Measurements from ENCODE around the gene CCDC80. TPM values are rescaled to one million over a fixed set of nuclear protein-coding genes. Genes with fewer than 3 reads are reported as not detected.

The CCDC80 gene
- total RNA-seq, 6 experiments from 2014 or later, result 326 to 388 (median 358) TPM

DNA sequence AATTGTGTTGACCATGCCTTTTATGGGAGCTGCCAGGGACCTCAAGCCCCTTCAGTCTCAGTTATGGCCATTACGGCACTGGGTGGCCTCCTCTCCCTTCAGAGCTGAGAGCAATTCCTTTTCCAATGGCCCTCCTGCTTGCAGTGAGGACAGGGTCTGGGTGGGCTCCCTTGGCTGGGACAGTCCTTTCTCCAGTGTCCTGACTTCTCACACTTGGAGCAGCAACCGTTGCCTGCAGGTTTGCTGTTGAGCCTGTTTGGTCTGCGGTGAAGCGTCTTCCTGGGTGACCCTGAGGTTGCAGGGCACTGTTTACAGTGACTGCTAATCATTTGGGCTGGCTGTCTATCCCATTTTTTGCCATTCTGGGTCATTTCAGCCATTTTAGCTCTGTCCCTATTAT, 3.5 kb upstream of the CCDC80 start:
- H3K36me3 Mint-ChIP-seq (ENCODE audit: low read depth), result peaks cover 9% of the 10 kb centered on the region
- peaks cover 37% of the 10 kb centered on the region for H3K4me1 Mint-ChIP-seq (ENCODE audit: low read depth)
- H3K9me3 Mint-ChIP-seq, result no peaks in the 10 kb centered on the region
- no peak overlapping the region; the same call in 1 of the 2 replicates for H3K27ac Mint-ChIP-seq
- H3K27me3 Mint-ChIP-seq (ENCODE audit: insufficient read depth), result no peaks in the 10 kb centered on the region
- no peak overlapping the region for H3K4me3 Mint-ChIP-seq
- no peak for DNase-seq
- TF ChIP-seq CTCF (IDR thresholded peaks at IDR 0.05), result no peak

DNA sequence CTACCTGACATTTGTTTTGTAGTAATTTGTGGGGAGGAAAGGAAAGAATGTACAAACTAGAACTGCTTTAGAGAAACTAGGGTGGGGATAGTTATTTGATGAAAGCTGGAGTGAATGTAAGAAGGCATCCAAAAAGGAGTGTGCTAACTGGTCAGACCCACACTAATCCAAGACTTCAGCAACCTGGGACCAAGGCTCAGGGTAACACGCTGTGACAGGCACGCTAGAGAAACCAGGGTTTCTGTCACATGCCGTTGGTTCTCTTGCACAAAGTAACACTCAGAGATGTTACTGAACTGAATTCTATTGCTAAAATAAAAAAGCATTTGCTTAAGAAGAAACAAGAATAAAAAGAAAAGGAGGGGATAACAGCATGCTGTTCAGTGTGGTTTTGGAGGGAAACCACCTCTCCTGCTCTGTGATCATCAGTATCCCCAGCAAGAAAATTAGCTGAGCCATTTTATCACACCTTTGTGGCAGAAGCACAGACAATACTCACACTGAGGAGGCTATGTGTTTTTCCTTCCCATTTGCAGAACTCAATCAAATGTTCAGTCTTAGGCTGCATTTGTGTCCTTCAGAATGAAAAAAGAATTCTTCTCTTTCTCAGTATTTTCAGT, 2.8 kb upstream of the CCDC80 start:
- no peaks in the 10 kb centered on the region for H3K9me3 Mint-ChIP-seq
- no peak overlapping the region; the same call in 1 of the 2 replicates for H3K27ac Mint-ChIP-seq
- H3K4me3 Mint-ChIP-seq, result peak overlapping the region; percentile 72; the same call in 1 of the 2 replicates
- H3K27me3 Mint-ChIP-seq (ENCODE audit: insufficient read depth), result no peaks in the 10 kb centered on the region; the same call in 1 of the 2 replicates
- peaks cover 6% of the 10 kb centered on the region for H3K36me3 Mint-ChIP-seq (ENCODE audit: low read depth)
- no peak for TF ChIP-seq CTCF (IDR thresholded peaks at IDR 0.05)
- H3K4me1 Mint-ChIP-seq (ENCODE audit: low read depth), result peaks cover 30% of the 10 kb centered on the region
- no peak for DNase-seq

DNA sequence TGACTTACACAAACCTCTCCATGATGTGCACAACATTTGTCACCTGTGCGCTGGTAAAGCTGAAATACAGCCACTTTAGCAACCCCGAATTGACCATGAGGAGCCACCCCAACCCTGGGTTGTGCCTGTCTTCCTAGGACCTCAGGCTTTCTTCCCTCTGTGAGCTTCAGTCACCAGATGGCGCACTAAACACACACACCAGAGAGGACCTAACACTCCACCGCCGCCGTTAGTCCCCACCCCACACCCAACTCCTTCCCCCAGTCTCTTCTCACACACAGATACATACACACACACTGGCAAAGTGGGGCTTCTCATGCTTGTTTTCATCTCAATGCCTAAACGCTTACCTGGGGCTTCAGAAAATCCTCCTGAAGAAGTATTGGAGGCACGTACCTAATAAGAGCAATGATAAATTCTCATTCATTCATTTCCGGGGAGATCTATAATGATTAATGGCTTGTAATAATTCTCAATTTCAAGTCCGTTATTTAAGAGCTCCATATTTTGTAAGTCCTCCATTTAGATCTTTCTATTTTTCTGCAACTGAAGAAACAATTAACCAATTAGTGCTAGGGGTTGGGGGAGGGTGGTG, 2.1 kb upstream of the CCDC80 start:
- Mint-ChIP-seq H3K36me3 (ENCODE audit: low read depth) (peaks cover 5% of the 10 kb centered on the region), H3K27me3 (ENCODE audit: insufficient read depth) (no peaks in the 10 kb centered on the region; the same call in 1 of the 2 replicates), H3K4me1 (ENCODE audit: low read depth) (peaks cover 23% of the 10 kb centered on the region), H3K9me3 (no peaks in the 10 kb centered on the region), H3K4me3 (peak overlapping the region; percentile 72; the same call in 1 of the 2 replicates), H3K27ac (no peak overlapping the region)
- peak; percentile 92 for TF ChIP-seq CTCF (IDR thresholded peaks at IDR 0.05)
- DNase-seq, result peak; percentile 84

GRCh38 chr3:112640276-112640929, 540 bp downstream of the CCDC80 start:
- Mint-ChIP-seq H3K4me3 (no peak overlapping the region), H3K27me3 (ENCODE audit: insufficient read depth) (no peaks in the 10 kb centered on the region; the same call in 1 of the 2 replicates), H3K36me3 (ENCODE audit: low read depth) (peaks cover 15% of the 10 kb centered on the region; the same call in 1 of the 2 replicates), H3K4me1 (ENCODE audit: low read depth) (no peaks in the 10 kb centered on the region; the same call in 1 of the 2 replicates), H3K27ac (no peak overlapping the region), H3K9me3 (peaks cover 3% of the 10 kb centered on the region; the same call in 1 of the 2 replicates)
- TF ChIP-seq CTCF (IDR thresholded peaks at IDR 0.05), result no peak
- peak; percentile 92 for DNase-seq

- H3K36me3 Mint-ChIP-seq (ENCODE audit: low read depth), result peaks cover 18% of the 10 kb centered on the region; the same call in 1 of the 2 replicates
- H3K4me3 Mint-ChIP-seq, result no peak overlapping the region
- H3K27me3 Mint-ChIP-seq (ENCODE audit: insufficient read depth), result no peaks in the 10 kb centered on the region; the same call in 1 of the 2 replicates
- TF ChIP-seq CTCF (IDR thresholded peaks at IDR 0.05), result no peak
- H3K27ac Mint-ChIP-seq, result no peak overlapping the region
- no peak for DNase-seq
- peaks cover 3% of the 10 kb centered on the region; the same call in 1 of the 2 replicates for H3K9me3 Mint-ChIP-seq
- H3K4me1 Mint-ChIP-seq (ENCODE audit: low read depth), result no peaks in the 10 kb centered on the region; the same call in 1 of the 2 replicates
Measured at GRCh38 chr3:112639455-112640225, 1.3 kb downstream of the CCDC80 start.

Data from HFFc6 (cell line).